Esophagus squamous epithelium (tissue), 4 donors: Measurements from ENCODE around the gene DCPS.

Source experiments
- CTCF ChIP-seq, 6 experiments: fragments of 450-650 bp in 4 of 6; fragments of 200-600 bp in 2 of 6; sonication (generic) in 2 of 6; IDR thresholded peaks; one replicate each; pipeline ENCODE4 v1.5.1; 2016 to 2019; ENCODE audit warnings: antibody characterized with exemption in 6 of 6, mild to moderate bottlenecking in 4 of 6, moderate library complexity in 4 of 6
- POLR2A ChIP-seq, 4 donors: fragments of 450-650 bp; IDR thresholded peaks; one replicate each; pipeline ENCODE4 v1.6.1; 2017; ENCODE audit warnings: antibody characterized with exemption in 4 of 4, mild to moderate bottlenecking in 4 of 4, moderate library complexity in 3 of 4

DNA sequence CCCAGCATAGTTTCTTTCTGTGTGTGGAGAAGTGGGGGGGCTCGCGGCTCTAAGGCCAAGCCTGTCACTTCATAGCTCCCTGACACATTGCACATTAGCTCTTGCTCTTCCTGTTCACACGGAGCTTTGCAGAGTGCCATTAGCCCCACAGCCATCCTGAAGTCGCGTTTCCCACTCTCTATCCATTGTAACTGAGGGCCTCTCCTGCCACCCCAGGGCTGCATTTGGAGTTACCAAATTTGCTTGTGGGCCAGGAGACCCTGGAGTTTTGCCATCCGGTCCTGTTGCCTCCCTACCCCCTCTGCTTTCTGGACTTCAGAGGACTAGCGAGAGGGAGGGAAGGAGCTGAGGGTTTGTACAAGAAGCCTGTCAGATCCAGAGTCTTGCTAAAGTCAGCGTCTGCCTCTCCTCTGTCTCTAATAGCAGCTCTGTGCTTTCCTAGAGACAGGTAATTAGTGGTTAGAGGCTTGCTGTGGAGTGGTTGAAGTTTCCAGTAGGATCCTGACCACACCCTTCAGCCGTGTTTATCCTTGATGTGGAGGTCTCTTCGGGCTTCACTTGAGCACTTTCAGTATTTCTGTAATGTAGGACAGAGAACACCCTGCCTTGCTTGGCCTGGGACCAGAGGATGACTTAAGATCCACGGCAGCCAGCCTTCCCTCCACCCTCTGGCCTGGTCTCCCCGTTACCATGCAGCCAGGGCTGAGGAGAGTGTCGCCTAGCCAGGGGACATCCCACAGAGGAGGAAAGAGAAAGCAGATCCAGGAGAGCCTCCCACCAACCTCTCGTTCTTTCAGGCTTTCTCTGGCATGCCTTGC lies 14.1 kb downstream of the DCPS start:
- no peak for TF ChIP-seq CTCF (IDR thresholded peaks at IDR 0.05)
- no peak for TF ChIP-seq POLR2A (IDR thresholded peaks at IDR 0.05)
